Nephron (organoid): ENCODE results near the gene FBXO2.

Experiments
- H3K27ac Mint-ChIP-seq, 3 experiments: 2 replicates each; pipeline ENCODE4 v1.8.0; 2020; ENCODE audit warnings: mixed read lengths in 3 of 3, mild to moderate bottlenecking in 2 of 3, moderate library complexity in 1 of 3
- H3K27me3 Mint-ChIP-seq: 2 replicates; pipeline ENCODE4 v1.8.0; 2021; ENCODE audit warnings: low read depth, mild to moderate bottlenecking, moderate library complexity, mixed read lengths
- H3K36me3 Mint-ChIP-seq: 2 replicates; pipeline ENCODE4 v1.8.0; 2020; ENCODE audit warnings: low read depth, mixed read lengths
- H3K4me1 Mint-ChIP-seq: 2 replicates; pipeline ENCODE4 v1.8.0; 2020; ENCODE audit warnings: mixed read lengths
- H3K4me3 Mint-ChIP-seq, 3 experiments: 2 replicates each; pipeline ENCODE4 v1.8.0; 2020; ENCODE audit warnings: mild to moderate bottlenecking in 3 of 3, mixed read lengths in 3 of 3, moderate library complexity in 2 of 3
- H3K9me3 Mint-ChIP-seq: 2 replicates; pipeline ENCODE4 v1.8.0; 2020; ENCODE audit warnings: mixed read lengths
- TF ChIP-seq, protein P1 (sequence below), 3 experiments: fragments of 200-600 bp; sonication (generic); IDR thresholded peaks; one replicate each; pipeline ENCODE4 v1.5.0; 2021; ENCODE audit warnings: antibody characterized with exemption in 3 of 3; ENCODE audit not compliant: unreplicated experiment in 3 of 3

Gene FBXO2

DNA sequence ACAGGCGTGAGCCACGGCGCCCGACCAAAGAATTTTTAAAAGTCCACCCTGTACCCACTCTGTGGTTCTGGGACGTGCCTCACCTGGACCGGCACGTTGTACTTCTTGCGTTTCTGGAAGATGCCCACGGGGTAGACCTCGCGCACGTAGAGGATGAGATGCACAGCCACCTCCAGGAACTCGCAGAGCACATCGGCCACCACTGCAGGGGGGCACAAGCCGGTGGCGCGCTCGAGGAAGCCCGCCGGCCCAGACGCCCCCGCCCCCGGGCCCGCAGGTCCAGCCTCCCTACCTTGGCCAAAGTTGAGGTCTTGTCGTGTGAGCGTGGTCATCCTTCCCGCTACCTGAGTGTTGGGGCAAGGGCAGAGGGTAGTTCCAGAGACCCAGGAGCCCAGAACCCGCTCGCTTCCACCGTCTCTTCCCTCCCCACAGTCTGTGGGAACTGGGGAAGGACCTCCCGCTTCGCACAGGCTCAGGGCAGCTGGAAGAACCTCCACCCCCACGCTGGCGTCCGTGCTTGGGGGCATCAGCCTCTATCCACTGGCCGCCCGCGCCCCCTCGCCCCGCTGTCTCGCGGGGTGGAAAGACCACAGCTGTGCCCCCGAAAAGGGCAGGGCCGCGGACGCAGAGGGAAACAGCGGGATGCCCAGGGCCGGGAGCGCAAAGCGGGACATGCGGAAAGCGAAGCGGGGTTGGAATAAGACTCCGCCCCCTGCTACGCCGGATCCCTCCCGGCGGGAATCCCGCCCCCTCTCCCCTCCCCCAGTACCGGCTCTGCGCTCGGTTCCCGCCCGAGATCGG, 26.2 kb upstream of the FBXO2 start:
- Mint-ChIP-seq H3K36me3 (peaks cover 10% of the 10 kb centered on the region), H3K27ac (no peak overlapping the region), H3K9me3 (no peaks in the 10 kb centered on the region), H3K4me1 (peaks cover 15% of the 10 kb centered on the region), H3K27me3 (peaks cover 5% of the 10 kb centered on the region), H3K4me3 (peak overlapping the region; percentile 85 to 87 (median 87))
- TF ChIP-seq, protein P1, sequence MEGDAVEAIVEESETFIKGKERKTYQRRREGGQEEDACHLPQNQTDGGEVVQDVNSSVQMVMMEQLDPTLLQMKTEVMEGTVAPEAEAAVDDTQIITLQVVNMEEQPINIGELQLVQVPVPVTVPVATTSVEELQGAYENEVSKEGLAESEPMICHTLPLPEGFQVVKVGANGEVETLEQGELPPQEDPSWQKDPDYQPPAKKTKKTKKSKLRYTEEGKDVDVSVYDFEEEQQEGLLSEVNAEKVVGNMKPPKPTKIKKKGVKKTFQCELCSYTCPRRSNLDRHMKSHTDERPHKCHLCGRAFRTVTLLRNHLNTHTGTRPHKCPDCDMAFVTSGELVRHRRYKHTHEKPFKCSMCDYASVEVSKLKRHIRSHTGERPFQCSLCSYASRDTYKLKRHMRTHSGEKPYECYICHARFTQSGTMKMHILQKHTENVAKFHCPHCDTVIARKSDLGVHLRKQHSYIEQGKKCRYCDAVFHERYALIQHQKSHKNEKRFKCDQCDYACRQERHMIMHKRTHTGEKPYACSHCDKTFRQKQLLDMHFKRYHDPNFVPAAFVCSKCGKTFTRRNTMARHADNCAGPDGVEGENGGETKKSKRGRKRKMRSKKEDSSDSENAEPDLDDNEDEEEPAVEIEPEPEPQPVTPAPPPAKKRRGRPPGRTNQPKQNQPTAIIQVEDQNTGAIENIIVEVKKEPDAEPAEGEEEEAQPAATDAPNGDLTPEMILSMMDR (IDR thresholded peaks at IDR 0.05; ENCODE audit: unreplicated experiment in 3 of 3) = no peak

DNA sequence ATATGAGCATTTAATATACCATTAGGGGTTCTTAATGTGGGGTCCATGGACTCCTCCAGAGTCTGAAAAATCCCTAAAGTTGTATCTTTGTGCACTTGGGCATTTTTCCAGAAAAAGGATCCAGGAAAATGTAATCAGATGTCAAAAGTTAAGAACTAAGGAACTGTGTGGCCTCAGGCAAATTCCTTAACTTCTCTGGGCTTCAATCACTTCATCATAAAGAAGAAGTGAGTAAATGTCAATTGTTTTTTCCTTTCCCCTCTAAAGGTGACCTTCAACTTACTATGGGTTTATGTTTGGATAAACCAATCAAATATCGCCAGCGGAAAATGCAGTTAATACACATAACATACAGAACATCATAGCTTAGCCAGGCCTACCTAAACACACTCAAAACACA, 24.2 kb upstream of the FBXO2 start:
- H3K9me3 Mint-ChIP-seq = no peaks in the 10 kb centered on the region
- H3K36me3 Mint-ChIP-seq = peaks cover 17% of the 10 kb centered on the region
- peaks cover under 1% of the 10 kb centered on the region for H3K27me3 Mint-ChIP-seq
- TF ChIP-seq, protein P1 (IDR thresholded peaks at IDR 0.05; ENCODE audit: unreplicated experiment in 3 of 3) = no peak
- H3K4me1 Mint-ChIP-seq = peaks cover 10% of the 10 kb centered on the region
- H3K4me3 Mint-ChIP-seq = peak overlapping the region; percentile 50 to 81 (median 61)
- no peak overlapping the region for H3K27ac Mint-ChIP-seq

DNA sequence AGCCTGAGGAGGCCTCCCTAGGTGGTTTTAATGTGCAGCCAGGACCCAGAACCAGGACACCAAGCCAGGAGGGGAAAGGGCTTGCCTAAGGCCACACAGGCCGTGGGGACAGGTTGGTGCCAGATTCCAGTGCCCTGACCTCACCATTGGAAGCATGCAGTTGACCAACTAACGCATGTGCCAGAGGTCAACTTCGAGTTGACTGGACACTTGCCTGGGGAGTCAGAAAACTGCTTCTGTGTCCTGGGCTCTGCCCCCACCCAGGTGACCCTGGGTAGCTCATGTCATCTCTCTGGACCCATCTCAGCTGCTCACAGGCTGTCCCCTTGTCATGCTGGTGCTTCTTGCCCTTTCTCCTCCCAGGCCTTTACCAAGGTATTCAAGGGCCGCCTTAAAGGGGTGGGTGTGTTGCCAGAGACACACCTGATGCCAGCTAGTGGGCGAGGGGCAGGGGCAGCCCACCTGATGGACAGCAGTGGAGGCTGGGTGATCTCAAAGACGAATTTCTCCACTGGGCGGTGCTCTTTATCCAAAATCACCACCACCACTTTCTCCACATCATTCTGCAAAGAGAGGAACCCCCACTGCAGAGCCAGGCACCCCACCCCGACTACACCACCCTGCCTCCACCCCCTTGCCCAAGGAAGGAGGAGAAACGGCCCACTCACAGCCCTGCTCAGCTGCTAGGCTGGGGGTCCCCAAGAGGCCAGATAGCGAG, 22.3 kb upstream of the FBXO2 start:
- peaks cover 20% of the 10 kb centered on the region for H3K36me3 Mint-ChIP-seq
- peaks cover 2% of the 10 kb centered on the region for H3K4me1 Mint-ChIP-seq
- no peaks in the 10 kb centered on the region for H3K27me3 Mint-ChIP-seq
- H3K9me3 Mint-ChIP-seq = no peaks in the 10 kb centered on the region
- no peak overlapping the region for H3K4me3 Mint-ChIP-seq
- H3K27ac Mint-ChIP-seq = no peak overlapping the region
- TF ChIP-seq, protein P1 (IDR thresholded peaks at IDR 0.05; ENCODE audit: unreplicated experiment in 3 of 3) = no peak

DNA sequence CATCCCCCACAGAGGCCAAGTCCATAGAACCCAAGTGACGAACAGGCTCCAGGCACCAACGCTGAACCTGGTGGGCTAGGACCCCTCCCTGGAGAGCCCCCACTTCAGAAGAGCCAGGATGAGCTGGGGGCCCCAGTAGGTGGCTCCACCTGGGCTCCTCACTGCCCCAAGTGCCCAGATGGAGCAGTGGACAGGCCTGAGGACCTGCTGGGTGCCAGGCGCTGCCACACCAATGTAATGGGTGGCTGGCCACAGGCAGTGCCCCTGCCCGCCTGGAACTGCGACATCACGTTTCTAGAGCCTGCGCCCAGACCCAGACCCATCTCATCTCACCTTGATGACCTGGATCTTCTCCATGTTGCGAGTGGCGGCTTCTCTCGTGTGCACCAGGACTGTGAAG, 21.1 kb upstream of the FBXO2 start:
- H3K4me3 Mint-ChIP-seq = no peak overlapping the region
- TF ChIP-seq, protein P1 (IDR thresholded peaks at IDR 0.05; ENCODE audit: unreplicated experiment in 3 of 3) = no peak

DNA sequence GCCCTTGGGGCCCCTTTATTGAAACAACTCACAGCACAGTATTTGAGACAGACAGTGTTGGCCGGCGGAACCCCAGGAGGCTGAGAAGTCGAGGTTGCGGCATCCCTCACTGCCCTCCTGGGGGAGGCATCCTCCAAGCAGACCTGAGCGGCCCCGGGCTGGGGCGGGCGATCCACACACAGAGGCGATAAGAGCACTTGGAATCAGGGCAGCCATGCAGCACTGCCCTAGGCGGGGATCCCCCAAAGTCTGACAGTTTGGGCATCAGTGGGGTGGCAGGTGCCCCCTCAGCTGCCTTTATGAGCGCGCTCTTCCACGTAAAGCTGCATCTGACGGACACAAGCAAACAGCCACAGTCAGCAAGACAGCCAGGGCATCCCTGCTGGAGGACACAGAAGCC, 20.3 kb upstream of the FBXO2 start:
- TF ChIP-seq, protein P1 (IDR thresholded peaks at IDR 0.05; ENCODE audit: unreplicated experiment in 3 of 3) = no peak
- H3K4me1 Mint-ChIP-seq = no peaks in the 10 kb centered on the region
- no peak overlapping the region for H3K4me3 Mint-ChIP-seq
- H3K36me3 Mint-ChIP-seq = peaks cover 24% of the 10 kb centered on the region
- no peak overlapping the region for H3K27ac Mint-ChIP-seq
- H3K27me3 Mint-ChIP-seq = no peaks in the 10 kb centered on the region
- H3K9me3 Mint-ChIP-seq = no peaks in the 10 kb centered on the region

More for the DNA sequence above, 21.1 kb upstream of the FBXO2 start:
- Mint-ChIP-seq H3K36me3 (peaks cover 24% of the 10 kb centered on the region), H3K27me3 (no peaks in the 10 kb centered on the region), H3K9me3 (no peaks in the 10 kb centered on the region), H3K27ac (no peak overlapping the region), H3K4me1 (no peaks in the 10 kb centered on the region)
